ENCODE data around the gene SCAMP5.
A peak's percentile ranks its signal among the peaks of the same experiment; 100 is the strongest.

SCAMP5 gene

GRCh38 chr15:74995779-74996765, 709 bp downstream of the SCAMP5 start:
- H3K27ac ChIP-seq (ENCODE audit: low read depth, low read length): peak overlapping the region; percentile 56

GRCh38 chr15:74997141-74997540, 1.8 kb downstream of the SCAMP5 start:
- Histone ChIP-seq H3K4me3 (ENCODE audit: low read depth, low read length) (no peak overlapping the region), H3K9ac (ENCODE audit: low read depth, low read length) (no peak overlapping the region), H3K27ac (ENCODE audit: low read depth, low read length) (no peak overlapping the region), H3K9me3 (ENCODE audit: control insufficient read depth, insufficient read depth, low read length) (no peaks in the 10 kb centered on the region), H3K36me3 (ENCODE audit: control insufficient read depth, insufficient read depth, low read length) (no peaks in the 10 kb centered on the region), H3K27me3 (ENCODE audit: control insufficient read depth, insufficient read depth, low read length) (peaks cover 9% of the 10 kb centered on the region), H3K4me1 (ENCODE audit: control insufficient read depth, insufficient read depth, low read length) (peaks cover 7% of the 10 kb centered on the region)

More at GRCh38 chr15:74995779-74996765, 709 bp downstream of the SCAMP5 start:
- H3K9ac ChIP-seq (ENCODE audit: low read depth, low read length): peak overlapping the region; percentile 72; the same call in 1 of the 2 replicates
- H3K9me3 ChIP-seq (ENCODE audit: control insufficient read depth, insufficient read depth, low read length): no peaks in the 10 kb centered on the region
- H3K27me3 ChIP-seq (ENCODE audit: control insufficient read depth, insufficient read depth, low read length): peaks cover 9% of the 10 kb centered on the region
- no peaks in the 10 kb centered on the region for H3K36me3 ChIP-seq (ENCODE audit: control insufficient read depth, insufficient read depth, low read length)
- peaks cover 7% of the 10 kb centered on the region for H3K4me1 ChIP-seq (ENCODE audit: control insufficient read depth, insufficient read depth, low read length)
- H3K4me3 ChIP-seq (ENCODE audit: low read depth, low read length): peak overlapping the region; percentile 88

- no peak overlapping the region for H3K4me3 ChIP-seq (ENCODE audit: low read depth, low read length)
- H3K27me3 ChIP-seq (ENCODE audit: control insufficient read depth, insufficient read depth, low read length): peaks cover 9% of the 10 kb centered on the region
- H3K9ac ChIP-seq (ENCODE audit: low read depth, low read length): no peak overlapping the region
- peaks cover 7% of the 10 kb centered on the region for H3K4me1 ChIP-seq (ENCODE audit: control insufficient read depth, insufficient read depth, low read length)
- no peaks in the 10 kb centered on the region for H3K9me3 ChIP-seq (ENCODE audit: control insufficient read depth, insufficient read depth, low read length)
- no peaks in the 10 kb centered on the region for H3K36me3 ChIP-seq (ENCODE audit: control insufficient read depth, insufficient read depth, low read length)
- H3K27ac ChIP-seq (ENCODE audit: low read depth, low read length): no peak overlapping the region
Measured at GRCh38 chr15:74997543-74997942, 2.2 kb downstream of the SCAMP5 start.

GRCh38 chr15:75001310-75001709, 5.9 kb downstream of the SCAMP5 start:
- no peak overlapping the region for H3K9ac ChIP-seq (ENCODE audit: low read depth, low read length)
- no peaks in the 10 kb centered on the region for H3K9me3 ChIP-seq (ENCODE audit: control insufficient read depth, insufficient read depth, low read length)
- H3K27ac ChIP-seq (ENCODE audit: low read depth, low read length): no peak overlapping the region
- H3K27me3 ChIP-seq (ENCODE audit: control insufficient read depth, insufficient read depth, low read length): peaks cover 5% of the 10 kb centered on the region
- H3K36me3 ChIP-seq (ENCODE audit: control insufficient read depth, insufficient read depth, low read length): no peaks in the 10 kb centered on the region
- H3K4me1 ChIP-seq (ENCODE audit: control insufficient read depth, insufficient read depth, low read length): peaks cover 4% of the 10 kb centered on the region
- H3K4me3 ChIP-seq (ENCODE audit: low read depth, low read length): no peak overlapping the region

- H3K9ac ChIP-seq (ENCODE audit: low read depth, low read length): no peak overlapping the region
- no peaks in the 10 kb centered on the region for H3K4me1 ChIP-seq (ENCODE audit: control insufficient read depth, insufficient read depth, low read length)
- no peaks in the 10 kb centered on the region for H3K9me3 ChIP-seq (ENCODE audit: control insufficient read depth, insufficient read depth, low read length)
- no peak overlapping the region for H3K27ac ChIP-seq (ENCODE audit: low read depth, low read length)
- H3K4me3 ChIP-seq (ENCODE audit: low read depth, low read length): no peak overlapping the region
- no peaks in the 10 kb centered on the region for H3K27me3 ChIP-seq (ENCODE audit: control insufficient read depth, insufficient read depth, low read length)
- peaks cover 3% of the 10 kb centered on the region; the same call in 1 of the 2 replicates for H3K36me3 ChIP-seq (ENCODE audit: control insufficient read depth, insufficient read depth, low read length)
Measured at GRCh38 chr15:75002398-75002797, 7.0 kb downstream of the SCAMP5 start.

GRCh38 chr15:75007216-75007615, 11.9 kb downstream of the SCAMP5 start:
- Histone ChIP-seq H3K4me1 (ENCODE audit: control insufficient read depth, insufficient read depth, low read length) (no peaks in the 10 kb centered on the region), H3K36me3 (ENCODE audit: control insufficient read depth, insufficient read depth, low read length) (peaks cover 11% of the 10 kb centered on the region; the same call in 1 of the 2 replicates), H3K4me3 (ENCODE audit: low read depth, low read length) (no peak overlapping the region), H3K27ac (ENCODE audit: low read depth, low read length) (no peak overlapping the region), H3K9ac (ENCODE audit: low read depth, low read length) (no peak overlapping the region), H3K27me3 (ENCODE audit: control insufficient read depth, insufficient read depth, low read length) (no peaks in the 10 kb centered on the region), H3K9me3 (ENCODE audit: control insufficient read depth, insufficient read depth, low read length) (no peaks in the 10 kb centered on the region)

- no peak overlapping the region for H3K27ac ChIP-seq (ENCODE audit: low read depth, low read length)
- no peaks in the 10 kb centered on the region for H3K4me1 ChIP-seq (ENCODE audit: control insufficient read depth, insufficient read depth, low read length)
- no peaks in the 10 kb centered on the region for H3K27me3 ChIP-seq (ENCODE audit: control insufficient read depth, insufficient read depth, low read length)
- H3K4me3 ChIP-seq (ENCODE audit: low read depth, low read length): no peak overlapping the region
- H3K9me3 ChIP-seq (ENCODE audit: control insufficient read depth, insufficient read depth, low read length): no peaks in the 10 kb centered on the region
- no peak overlapping the region for H3K9ac ChIP-seq (ENCODE audit: low read depth, low read length)
- H3K36me3 ChIP-seq (ENCODE audit: control insufficient read depth, insufficient read depth, low read length): peaks cover 21% of the 10 kb centered on the region
Measured at GRCh38 chr15:75008221-75008625, 12.9 kb downstream of the SCAMP5 start.

- Histone ChIP-seq H3K9ac (ENCODE audit: low read depth, low read length) (no peak overlapping the region), H3K9me3 (ENCODE audit: control insufficient read depth, insufficient read depth, low read length) (no peaks in the 10 kb centered on the region), H3K4me1 (ENCODE audit: control insufficient read depth, insufficient read depth, low read length) (no peaks in the 10 kb centered on the region), H3K27me3 (ENCODE audit: control insufficient read depth, insufficient read depth, low read length) (no peaks in the 10 kb centered on the region), H3K27ac (ENCODE audit: low read depth, low read length) (no peak overlapping the region), H3K4me3 (ENCODE audit: low read depth, low read length) (no peak overlapping the region), H3K36me3 (ENCODE audit: control insufficient read depth, insufficient read depth, low read length) (peaks cover 25% of the 10 kb centered on the region)
Measured at GRCh38 chr15:75008629-75009326, 13.4 kb downstream of the SCAMP5 start.

- no peaks in the 10 kb centered on the region for H3K27me3 ChIP-seq (ENCODE audit: control insufficient read depth, insufficient read depth, low read length)
- H3K27ac ChIP-seq (ENCODE audit: low read depth, low read length): no peak overlapping the region
- H3K36me3 ChIP-seq (ENCODE audit: control insufficient read depth, insufficient read depth, low read length): peaks cover 71% of the 10 kb centered on the region
- H3K4me1 ChIP-seq (ENCODE audit: control insufficient read depth, insufficient read depth, low read length): no peaks in the 10 kb centered on the region
- H3K9ac ChIP-seq (ENCODE audit: low read depth, low read length): no peak overlapping the region
- no peaks in the 10 kb centered on the region for H3K9me3 ChIP-seq (ENCODE audit: control insufficient read depth, insufficient read depth, low read length)
- H3K4me3 ChIP-seq (ENCODE audit: low read depth, low read length): no peak overlapping the region
Measured at GRCh38 chr15:75016431-75016830, 21.1 kb downstream of the SCAMP5 start.

- no peaks in the 10 kb centered on the region for H3K27me3 ChIP-seq (ENCODE audit: control insufficient read depth, insufficient read depth, low read length)
- no peaks in the 10 kb centered on the region for H3K9me3 ChIP-seq (ENCODE audit: control insufficient read depth, insufficient read depth, low read length)
- H3K4me3 ChIP-seq (ENCODE audit: low read depth, low read length): no peak overlapping the region
- peaks cover 39% of the 10 kb centered on the region for H3K36me3 ChIP-seq (ENCODE audit: control insufficient read depth, insufficient read depth, low read length)
- no peak overlapping the region for H3K9ac ChIP-seq (ENCODE audit: low read depth, low read length)
- no peak overlapping the region for H3K27ac ChIP-seq (ENCODE audit: low read depth, low read length)
- 0 out of 2 replicates have a peak, but pooled peaks cover 4% of the 10 kb centered on the region for H3K4me1 ChIP-seq (ENCODE audit: control insufficient read depth, insufficient read depth, low read length)
Measured at GRCh38 chr15:75019916-75020315, 24.6 kb downstream of the SCAMP5 start.

GRCh38 chr15:75021341-75021740, 26.0 kb downstream of the SCAMP5 start:
- Histone ChIP-seq H3K4me1 (ENCODE audit: control insufficient read depth, insufficient read depth, low read length) (0 out of 2 replicates have a peak, but pooled peaks cover 4% of the 10 kb centered on the region), H3K36me3 (ENCODE audit: control insufficient read depth, insufficient read depth, low read length) (peaks cover 42% of the 10 kb centered on the region), H3K9me3 (ENCODE audit: control insufficient read depth, insufficient read depth, low read length) (no peaks in the 10 kb centered on the region), H3K9ac (ENCODE audit: low read depth, low read length) (no peak overlapping the region), H3K27ac (ENCODE audit: low read depth, low read length) (no peak overlapping the region), H3K4me3 (ENCODE audit: low read depth, low read length) (no peak overlapping the region), H3K27me3 (ENCODE audit: control insufficient read depth, insufficient read depth, low read length) (no peaks in the 10 kb centered on the region)

Data from HUES48 (cell line).